Right lobe of liver (tissue), 4 donors: ENCODE measurements around the gene ARHGAP12.

ENCODE experiments used
- POLR2A ChIP-seq: fragments of 450-650 bp; IDR thresholded peaks from one replicate; pipeline ENCODE4 v1.6.1; 2017; ENCODE audit warnings: antibody characterized with exemption, mild to moderate bottlenecking
- TF ChIP-seq, protein P1 (sequence below), 4 donors: fragments of 200-600 bp in 3 of 4; fragments of 450-650 bp in 1 of 4; IDR thresholded peaks; one replicate each; pipeline versions ENCODE4 v1.5.1 to v1.8.0; 2016 to 2022; ENCODE audit warnings: antibody characterized with exemption in 4 of 4, mild to moderate bottlenecking in 2 of 4
- donor health status: DM: no; HTN: no; CAD: no.
- donor health status: DM: no; HTN: no; CAD: no.
- donor health status: DM: no; HTN: yes; CAD: no.

DNA sequence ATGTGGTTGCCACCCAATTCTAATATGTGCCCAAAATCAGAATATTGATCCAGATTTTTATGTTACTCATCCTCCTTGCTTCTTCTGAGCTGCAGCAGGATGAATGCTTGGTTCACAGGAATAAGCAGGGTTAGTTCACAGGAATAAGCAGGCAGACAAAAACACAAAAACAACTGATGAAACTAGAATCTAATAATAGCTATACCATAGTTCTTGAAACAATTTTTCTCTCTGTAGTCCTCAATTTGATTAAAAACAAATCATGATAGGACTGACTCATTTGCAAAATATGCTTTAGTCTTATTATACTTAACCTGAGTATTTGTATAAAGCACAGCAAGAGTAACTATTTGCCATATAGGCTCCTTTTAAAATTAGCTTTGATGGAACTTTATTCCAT lies 24.4 kb upstream of the ARHGAP12 start:
- TF ChIP-seq, protein P1, sequence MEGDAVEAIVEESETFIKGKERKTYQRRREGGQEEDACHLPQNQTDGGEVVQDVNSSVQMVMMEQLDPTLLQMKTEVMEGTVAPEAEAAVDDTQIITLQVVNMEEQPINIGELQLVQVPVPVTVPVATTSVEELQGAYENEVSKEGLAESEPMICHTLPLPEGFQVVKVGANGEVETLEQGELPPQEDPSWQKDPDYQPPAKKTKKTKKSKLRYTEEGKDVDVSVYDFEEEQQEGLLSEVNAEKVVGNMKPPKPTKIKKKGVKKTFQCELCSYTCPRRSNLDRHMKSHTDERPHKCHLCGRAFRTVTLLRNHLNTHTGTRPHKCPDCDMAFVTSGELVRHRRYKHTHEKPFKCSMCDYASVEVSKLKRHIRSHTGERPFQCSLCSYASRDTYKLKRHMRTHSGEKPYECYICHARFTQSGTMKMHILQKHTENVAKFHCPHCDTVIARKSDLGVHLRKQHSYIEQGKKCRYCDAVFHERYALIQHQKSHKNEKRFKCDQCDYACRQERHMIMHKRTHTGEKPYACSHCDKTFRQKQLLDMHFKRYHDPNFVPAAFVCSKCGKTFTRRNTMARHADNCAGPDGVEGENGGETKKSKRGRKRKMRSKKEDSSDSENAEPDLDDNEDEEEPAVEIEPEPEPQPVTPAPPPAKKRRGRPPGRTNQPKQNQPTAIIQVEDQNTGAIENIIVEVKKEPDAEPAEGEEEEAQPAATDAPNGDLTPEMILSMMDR (IDR thresholded peaks at IDR 0.05) = no peak
- TF ChIP-seq POLR2A = no peak
